HCT116 (cell line): Measurements from ENCODE around the gene THAP9. TPM values are rescaled to one million over a fixed set of nuclear protein-coding genes. Genes with fewer than 3 reads are reported as not detected.
A peak's percentile ranks its signal among the peaks of the same experiment; 100 is the strongest.

Source experiments
- ATAC-seq: fragments of 200-7000 bp; cut with Tn5 transposase; 2 replicates; pipeline ENCODE4 v1.9.1; 2020; ENCODE audit warnings: mild to moderate bottlenecking, moderate library complexity
- BruUV-seq: library from RNA; stranded (reverse); fragments of 400-500 nt; replicated peaks from 2 replicates; lab custom pipeline; 2021; lab: Mats Ljungman, UMichigan
- CTCF ChIA-PET: fragments of 300-600 bp; sonication (Branson Sonifier 250); formaldehyde crosslinking; loops from one replicate; lab custom pipeline; 2021; ENCODE audit warnings: antibody characterized with exemption; lab: Charles Lee
- POLR2A ChIA-PET: fragments of 300-600, 350-600 bp; sonication (Branson Sonifier 250); formaldehyde crosslinking; loops from one replicate; lab custom pipeline; 2021; ENCODE audit warnings: antibody characterized with exemption; lab: Charles Lee
- RAD21 ChIA-PET, 2 experiments: fragments of 300-600 bp; sonication (Branson Sonifier 250); formaldehyde crosslinking; loops; one replicate each; lab custom pipeline; 2023; ENCODE audit warnings: low total read pairs in 2 of 2; ENCODE audit not compliant: uncharacterized antibody in 2 of 2, unreplicated experiment in 2 of 2, low non-redundant PET in 1 of 2; lab: Charles Lee
- DNase-seq: peaks from one replicate; pipeline ENCODE4 v3.0.0-alpha.2; 2010; ENCODE audit warnings: low read depth, low spot score
- H2AFZ ChIP-seq: fragments of 200-600 bp; shearing (Covaris generic), sonication (generic); 2 replicates; pipeline ENCODE4 v1.6.1; 2017; ENCODE audit warnings: low read depth, mixed run types, mixed read lengths, antibody characterized with exemption, low read length; ENCODE audit not compliant: poor library complexity, severe bottlenecking
- H3K27ac ChIP-seq: 2 replicates; pipeline ENCODE4 v1.5.1; 2012; ENCODE audit warnings: low read depth, low read length
- H3K27me3 ChIP-seq: fragments of 200-600 bp; sonication (generic); 2 replicates; pipeline ENCODE4 v1.6.1; 2016; ENCODE audit warnings: mixed run types, low read length, mixed read lengths; ENCODE audit not compliant: insufficient read depth
- H3K36me3 ChIP-seq, 2 experiments: fragments of 200-500 bp in 1 of 2; fragments of 200-600 bp in 1 of 2; sonication (Bioruptor generic) in 1 of 2; sonication (generic) in 1 of 2; 2 replicates each; pipeline versions ENCODE4 v1.5.1 to v1.6.1; 2014 to 2016; ENCODE audit warnings: low read length in 2 of 2, inconsistent platforms in 1 of 2, mixed read lengths in 1 of 2, mixed run types in 1 of 2; ENCODE audit not compliant: insufficient read depth in 2 of 2, control insufficient read depth in 1 of 2
- H3K4me1 ChIP-seq, 2 experiments: fragments of 200-600 bp in 1 of 2; sonication (generic) in 1 of 2; 2 replicates each; pipeline versions ENCODE4 v1.5.1 to v1.6.1; 2012 to 2017; ENCODE audit warnings: low read length in 2 of 2, inconsistent platforms in 1 of 2, mild to moderate bottlenecking in 1 of 2, mixed read lengths in 1 of 2, mixed run types in 1 of 2, moderate library complexity in 1 of 2; ENCODE audit not compliant: insufficient read depth in 2 of 2, control insufficient read depth in 1 of 2
- H3K4me2 ChIP-seq: fragments of 200-600 bp; sonication (generic); 2 replicates; pipeline ENCODE4 v1.6.1; 2017; ENCODE audit warnings: mixed run types, low read length, mixed read lengths
- H3K4me3 ChIP-seq, 2 experiments: fragments of 200-600 bp in 1 of 2; sonication (generic) in 1 of 2; replicated peaks in 1 of 2; 2 replicates each; pipeline ENCODE4 v1.5.1; 2011 to 2016; ENCODE audit warnings: low read length in 2 of 2, control low read depth in 1 of 2, low read depth in 1 of 2, mild to moderate bottlenecking in 1 of 2, mixed read lengths in 1 of 2, mixed run types in 1 of 2
- H3K79me2 ChIP-seq: fragments of 200-600 bp; sonication (generic); 2 replicates; pipeline ENCODE4 v1.6.1; 2017; ENCODE audit warnings: mild to moderate bottlenecking, mixed run types, low read length, moderate library complexity, mixed read lengths; ENCODE audit not compliant: insufficient read depth
- H3K9ac ChIP-seq: fragments of 200-600 bp; sonication (generic); 2 replicates; pipeline ENCODE4 v1.6.1; 2016; ENCODE audit warnings: low read length, mixed read lengths
- H3K9me2 ChIP-seq: fragments of 200-600 bp; sonication (generic), shearing (Covaris generic); 2 replicates; pipeline ENCODE4 v1.6.1; 2017; ENCODE audit warnings: mixed run types, mild to moderate bottlenecking, moderate library complexity; ENCODE audit not compliant: insufficient read depth
- H3K9me3 ChIP-seq, 2 experiments: fragments of 200-500 bp in 1 of 2; fragments of 200-600 bp in 1 of 2; sonication (Bioruptor generic) in 1 of 2; sonication (generic) in 1 of 2; 2 replicates each; pipeline ENCODE4 v1.6.1; 2014 to 2017; ENCODE audit warnings: low read length in 2 of 2, mixed read lengths in 2 of 2, inconsistent platforms in 1 of 2, low read depth in 1 of 2, mild to moderate bottlenecking in 1 of 2, mixed run types in 1 of 2, moderate library complexity in 1 of 2; ENCODE audit not compliant: control insufficient read depth in 1 of 2, insufficient read depth in 1 of 2
- H4K20me1 ChIP-seq: fragments of 200-600 bp; sonication (generic), shearing (Covaris generic); 2 replicates; pipeline ENCODE4 v1.6.1; 2017; ENCODE audit warnings: mixed run types, mild to moderate bottlenecking, moderate library complexity; ENCODE audit not compliant: insufficient read depth
- CBX3 ChIP-seq: IDR thresholded peaks from 2 replicates; pipeline ENCODE4 v1.6.1; 2012; ENCODE audit warnings: low read depth
- CEBPB ChIP-seq: IDR thresholded peaks from 2 replicates; pipeline ENCODE4 v1.6.1; 2012; ENCODE audit warnings: low read depth
- EGR1 ChIP-seq: IDR thresholded peaks from 2 replicates; pipeline ENCODE4 v1.6.1; 2012; ENCODE audit warnings: low read depth
- ELF1 ChIP-seq: IDR thresholded peaks from 2 replicates; pipeline ENCODE4 v1.6.1; 2012; ENCODE audit warnings: low read depth, borderline replicate concordance
- EZH2 ChIP-seq: fragments of 200-600 bp; sonication (generic); IDR thresholded peaks from 2 replicates; pipeline ENCODE4 v1.6.1; 2017; ENCODE audit warnings: antibody characterized with exemption, mixed run types
- FOSL1 ChIP-seq: IDR thresholded peaks from 2 replicates; pipeline ENCODE4 v1.6.1; 2012; ENCODE audit warnings: low read depth
- JUND ChIP-seq: IDR thresholded peaks from 2 replicates; pipeline ENCODE4 v1.6.1; 2012
- POLR2A ChIP-seq: IDR thresholded peaks from 2 replicates; pipeline ENCODE4 v1.7.0; 2011; ENCODE audit warnings: borderline replicate concordance; ENCODE audit not compliant: insufficient read depth, insufficient read length; ENCODE audit errors: extremely low read depth
- POLR2AphosphoS5 ChIP-seq: IDR thresholded peaks from 2 replicates; pipeline ENCODE4 v1.6.1; 2011; ENCODE audit warnings: mild to moderate bottlenecking, low read depth, low read length, moderate library complexity
- RAD21 ChIP-seq: IDR thresholded peaks from 2 replicates; pipeline ENCODE4 v1.6.1; 2012; ENCODE audit warnings: low read depth, mild to moderate bottlenecking
- SIN3A ChIP-seq: IDR thresholded peaks from 2 replicates; pipeline ENCODE4 v1.6.1; 2012; ENCODE audit warnings: low read depth
- TCF7L2 ChIP-seq: IDR thresholded peaks from 2 replicates; pipeline ENCODE4 v1.7.0; 2011; ENCODE audit warnings: borderline replicate concordance, inconsistent platforms; ENCODE audit not compliant: insufficient read depth, insufficient read length; ENCODE audit errors: extremely low read depth
- YY1 ChIP-seq: IDR thresholded peaks from 2 replicates; pipeline ENCODE4 v1.6.1; 2011; ENCODE audit warnings: low read length, low read depth, moderate library complexity, mild to moderate bottlenecking; ENCODE audit not compliant: insufficient replicate concordance; ENCODE audit errors: extremely low read depth
- intact Hi-C: fragments of 100-400 bp; cut with micrococcal nuclease; formaldehyde crosslinking; loops from 2 replicates; pipeline ENCODE4 v1.10.0; 2022
- total RNA-seq: library from RNA; stranded (reverse); gene quantifications from one replicate; pipeline ENCODE4 v1.2.1, GENCODE V29; 2021; ENCODE audit not compliant: unreplicated experiment
- TF ChIP-seq, protein P1 (sequence below), 3 experiments: fragments of 200-600 bp in 1 of 3; sonication (generic) in 1 of 3; IDR thresholded peaks in 2 of 3; conservative IDR thresholded peaks in 1 of 3; 2 replicates each; pipeline ENCODE4 v1.5.1; 2012 to 2017; ENCODE audit warnings: low read depth in 2 of 3, low read length in 2 of 3, antibody characterized with exemption in 1 of 3, borderline replicate concordance in 1 of 3, control low read depth in 1 of 3, mild to moderate bottlenecking in 1 of 3, mixed read lengths in 1 of 3, mixed run types in 1 of 3, moderate library complexity in 1 of 3; ENCODE audit not compliant: insufficient read depth in 1 of 3
- TF ChIP-seq, protein P2 (sequence below): IDR thresholded peaks from 2 replicates; pipeline ENCODE4 v1.6.1; 2011; ENCODE audit warnings: mild to moderate bottlenecking, low read length, moderate library complexity; ENCODE audit not compliant: insufficient replicate concordance; ENCODE audit errors: extremely low read depth
- TF ChIP-seq, protein P3 (sequence below): IDR thresholded peaks from 2 replicates; pipeline ENCODE4 v1.6.1; 2012; ENCODE audit warnings: low read depth
- TF ChIP-seq, protein P4 (sequence below): IDR thresholded peaks from 2 replicates; pipeline ENCODE4 v1.6.1; 2012

Gene THAP9
- total RNA-seq, 1 experiment from 2014 or later = 6.4 TPM

DNA sequence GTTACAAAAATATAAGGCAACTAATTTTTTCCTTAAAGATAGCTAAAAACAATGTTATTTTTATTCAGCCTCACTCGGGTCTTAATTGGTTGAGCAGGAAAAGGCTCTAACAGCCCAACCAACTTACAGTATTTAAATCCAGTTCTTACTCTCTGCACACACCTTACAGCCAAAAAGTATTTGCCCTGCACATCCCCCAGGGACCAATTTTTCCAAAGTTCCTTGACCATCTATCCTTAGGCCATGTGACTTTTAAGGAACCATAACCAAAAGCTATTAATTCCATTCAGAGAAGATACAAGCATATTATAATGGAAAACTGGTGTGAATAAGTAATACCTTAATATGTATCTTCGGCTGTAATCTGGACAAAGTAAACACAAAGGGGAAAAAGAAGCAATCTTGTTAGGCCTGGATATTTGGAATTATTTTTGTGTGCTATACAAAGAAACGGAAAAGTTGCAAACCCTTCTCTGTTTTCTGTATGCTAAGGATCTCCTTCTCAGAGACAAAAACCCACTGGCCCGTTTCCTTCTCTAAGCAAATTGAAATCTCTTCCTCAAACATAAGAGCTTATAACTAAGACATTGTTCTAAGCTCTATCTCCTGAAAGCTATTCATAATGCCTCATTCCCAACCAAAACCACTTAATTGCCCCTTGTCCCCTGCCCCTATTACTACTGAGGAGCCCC lies 1.0 kb upstream of the THAP9 start:
- no peak for ATAC-seq
- ChIA-PET POLR2A (interaction anchor here (1.2 to 2.6 kb wide), 5 partner anchors 8 to 470 kb away, joined by 3 to 12 read pairs (median 9); partner anchors contain the start of genes COPS4 and SEC31A), CTCF (no interaction called here), RAD21 (interaction anchor here in 1 of 2 experiments (0.7 kb wide), 1 partner anchor 111 kb away, joined by 3 read pairs; the partner anchor contains the start of gene LIN54)
- no peaks in the 10 kb centered on the region for H3K9me3 ChIP-seq
- no peak for DNase-seq
- peaks cover 28 to 31% of the 10 kb centered on the region in 2 experiments for H3K36me3 ChIP-seq
- H3K27me3 ChIP-seq = no peaks in the 10 kb centered on the region
- peaks cover 18% of the 10 kb centered on the region; the same call in 1 of the 2 replicates for H4K20me1 ChIP-seq
- no peak overlapping the region for H2AFZ ChIP-seq
- peak overlapping the region; percentile 95 for H3K9ac ChIP-seq
- H3K9me2 ChIP-seq = no peaks in the 10 kb centered on the region
- peak overlapping the region; percentile 87 for H3K27ac ChIP-seq
- H3K79me2 ChIP-seq = peaks cover 74% of the 10 kb centered on the region
- H3K4me1 ChIP-seq = peaks cover 6 to 16% of the 10 kb centered on the region in 2 experiments; a peak in 3 of 4 replicates
- peak overlapping the region; percentile 93 to 95 for H3K4me3 ChIP-seq
- no TSS peak for BruUV-seq
- TF ChIP-seq POLR2A (no peak), TCF7L2 (no peak), EGR1 (no peak), EZH2 (no peak), FOSL1 (no peak), SIN3A (no peak), YY1 (no peak), RAD21 (no peak), CEBPB (no peak), CBX3 (no peak), JUND (no peak), ELF1 (no peak), POLR2AphosphoS5 (no peak)
- TF ChIP-seq, protein P1, sequence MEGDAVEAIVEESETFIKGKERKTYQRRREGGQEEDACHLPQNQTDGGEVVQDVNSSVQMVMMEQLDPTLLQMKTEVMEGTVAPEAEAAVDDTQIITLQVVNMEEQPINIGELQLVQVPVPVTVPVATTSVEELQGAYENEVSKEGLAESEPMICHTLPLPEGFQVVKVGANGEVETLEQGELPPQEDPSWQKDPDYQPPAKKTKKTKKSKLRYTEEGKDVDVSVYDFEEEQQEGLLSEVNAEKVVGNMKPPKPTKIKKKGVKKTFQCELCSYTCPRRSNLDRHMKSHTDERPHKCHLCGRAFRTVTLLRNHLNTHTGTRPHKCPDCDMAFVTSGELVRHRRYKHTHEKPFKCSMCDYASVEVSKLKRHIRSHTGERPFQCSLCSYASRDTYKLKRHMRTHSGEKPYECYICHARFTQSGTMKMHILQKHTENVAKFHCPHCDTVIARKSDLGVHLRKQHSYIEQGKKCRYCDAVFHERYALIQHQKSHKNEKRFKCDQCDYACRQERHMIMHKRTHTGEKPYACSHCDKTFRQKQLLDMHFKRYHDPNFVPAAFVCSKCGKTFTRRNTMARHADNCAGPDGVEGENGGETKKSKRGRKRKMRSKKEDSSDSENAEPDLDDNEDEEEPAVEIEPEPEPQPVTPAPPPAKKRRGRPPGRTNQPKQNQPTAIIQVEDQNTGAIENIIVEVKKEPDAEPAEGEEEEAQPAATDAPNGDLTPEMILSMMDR (IDR thresholded peaks at IDR 0.05 in 2 of 3, conservative IDR thresholded peaks at IDR 0.05 in 1 of 3; ENCODE audit: borderline replicate concordance in 1 of 3, insufficient read depth in 1 of 3, low read depth in 2 of 3, low read length in 2 of 3) = no peak
- TF ChIP-seq, protein P2, sequence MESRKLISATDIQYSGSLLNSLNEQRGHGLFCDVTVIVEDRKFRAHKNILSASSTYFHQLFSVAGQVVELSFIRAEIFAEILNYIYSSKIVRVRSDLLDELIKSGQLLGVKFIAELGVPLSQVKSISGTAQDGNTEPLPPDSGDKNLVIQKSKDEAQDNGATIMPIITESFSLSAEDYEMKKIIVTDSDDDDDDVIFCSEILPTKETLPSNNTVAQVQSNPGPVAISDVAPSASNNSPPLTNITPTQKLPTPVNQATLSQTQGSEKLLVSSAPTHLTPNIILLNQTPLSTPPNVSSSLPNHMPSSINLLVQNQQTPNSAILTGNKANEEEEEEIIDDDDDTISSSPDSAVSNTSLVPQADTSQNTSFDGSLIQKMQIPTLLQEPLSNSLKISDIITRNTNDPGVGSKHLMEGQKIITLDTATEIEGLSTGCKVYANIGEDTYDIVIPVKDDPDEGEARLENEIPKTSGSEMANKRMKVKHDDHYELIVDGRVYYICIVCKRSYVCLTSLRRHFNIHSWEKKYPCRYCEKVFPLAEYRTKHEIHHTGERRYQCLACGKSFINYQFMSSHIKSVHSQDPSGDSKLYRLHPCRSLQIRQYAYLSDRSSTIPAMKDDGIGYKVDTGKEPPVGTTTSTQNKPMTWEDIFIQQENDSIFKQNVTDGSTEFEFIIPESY = no peak
- TF ChIP-seq, protein P3, sequence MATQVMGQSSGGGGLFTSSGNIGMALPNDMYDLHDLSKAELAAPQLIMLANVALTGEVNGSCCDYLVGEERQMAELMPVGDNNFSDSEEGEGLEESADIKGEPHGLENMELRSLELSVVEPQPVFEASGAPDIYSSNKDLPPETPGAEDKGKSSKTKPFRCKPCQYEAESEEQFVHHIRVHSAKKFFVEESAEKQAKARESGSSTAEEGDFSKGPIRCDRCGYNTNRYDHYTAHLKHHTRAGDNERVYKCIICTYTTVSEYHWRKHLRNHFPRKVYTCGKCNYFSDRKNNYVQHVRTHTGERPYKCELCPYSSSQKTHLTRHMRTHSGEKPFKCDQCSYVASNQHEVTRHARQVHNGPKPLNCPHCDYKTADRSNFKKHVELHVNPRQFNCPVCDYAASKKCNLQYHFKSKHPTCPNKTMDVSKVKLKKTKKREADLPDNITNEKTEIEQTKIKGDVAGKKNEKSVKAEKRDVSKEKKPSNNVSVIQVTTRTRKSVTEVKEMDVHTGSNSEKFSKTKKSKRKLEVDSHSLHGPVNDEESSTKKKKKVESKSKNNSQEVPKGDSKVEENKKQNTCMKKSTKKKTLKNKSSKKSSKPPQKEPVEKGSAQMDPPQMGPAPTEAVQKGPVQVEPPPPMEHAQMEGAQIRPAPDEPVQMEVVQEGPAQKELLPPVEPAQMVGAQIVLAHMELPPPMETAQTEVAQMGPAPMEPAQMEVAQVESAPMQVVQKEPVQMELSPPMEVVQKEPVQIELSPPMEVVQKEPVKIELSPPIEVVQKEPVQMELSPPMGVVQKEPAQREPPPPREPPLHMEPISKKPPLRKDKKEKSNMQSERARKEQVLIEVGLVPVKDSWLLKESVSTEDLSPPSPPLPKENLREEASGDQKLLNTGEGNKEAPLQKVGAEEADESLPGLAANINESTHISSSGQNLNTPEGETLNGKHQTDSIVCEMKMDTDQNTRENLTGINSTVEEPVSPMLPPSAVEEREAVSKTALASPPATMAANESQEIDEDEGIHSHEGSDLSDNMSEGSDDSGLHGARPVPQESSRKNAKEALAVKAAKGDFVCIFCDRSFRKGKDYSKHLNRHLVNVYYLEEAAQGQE = no peak
- TF ChIP-seq, protein P4, sequence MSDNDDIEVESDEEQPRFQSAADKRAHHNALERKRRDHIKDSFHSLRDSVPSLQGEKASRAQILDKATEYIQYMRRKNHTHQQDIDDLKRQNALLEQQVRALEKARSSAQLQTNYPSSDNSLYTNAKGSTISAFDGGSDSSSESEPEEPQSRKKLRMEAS = no peak
- intact Hi-C loops = loop anchor here (1.0 to 5.0 kb wide), 4 partner anchors 111 to 383 kb away; partner anchors contain the start of genes COPS4, COQ2 and LIN54
- H3K4me2 ChIP-seq = peak overlapping the region; percentile 90
